ENCODE data around the gene RNF17. TPM values are rescaled to one million over a fixed set of nuclear protein-coding genes. Genes with fewer than 3 reads are reported as not detected.
A peak's percentile ranks its signal among the peaks of the same experiment; 100 is the strongest.
"Not testable (repeated sequence)": the region's sequence is repeated elsewhere in the genome, so short reads cannot be mapped to it uniquely, and the experiment has no call there.

Gene RNF17, protein sequence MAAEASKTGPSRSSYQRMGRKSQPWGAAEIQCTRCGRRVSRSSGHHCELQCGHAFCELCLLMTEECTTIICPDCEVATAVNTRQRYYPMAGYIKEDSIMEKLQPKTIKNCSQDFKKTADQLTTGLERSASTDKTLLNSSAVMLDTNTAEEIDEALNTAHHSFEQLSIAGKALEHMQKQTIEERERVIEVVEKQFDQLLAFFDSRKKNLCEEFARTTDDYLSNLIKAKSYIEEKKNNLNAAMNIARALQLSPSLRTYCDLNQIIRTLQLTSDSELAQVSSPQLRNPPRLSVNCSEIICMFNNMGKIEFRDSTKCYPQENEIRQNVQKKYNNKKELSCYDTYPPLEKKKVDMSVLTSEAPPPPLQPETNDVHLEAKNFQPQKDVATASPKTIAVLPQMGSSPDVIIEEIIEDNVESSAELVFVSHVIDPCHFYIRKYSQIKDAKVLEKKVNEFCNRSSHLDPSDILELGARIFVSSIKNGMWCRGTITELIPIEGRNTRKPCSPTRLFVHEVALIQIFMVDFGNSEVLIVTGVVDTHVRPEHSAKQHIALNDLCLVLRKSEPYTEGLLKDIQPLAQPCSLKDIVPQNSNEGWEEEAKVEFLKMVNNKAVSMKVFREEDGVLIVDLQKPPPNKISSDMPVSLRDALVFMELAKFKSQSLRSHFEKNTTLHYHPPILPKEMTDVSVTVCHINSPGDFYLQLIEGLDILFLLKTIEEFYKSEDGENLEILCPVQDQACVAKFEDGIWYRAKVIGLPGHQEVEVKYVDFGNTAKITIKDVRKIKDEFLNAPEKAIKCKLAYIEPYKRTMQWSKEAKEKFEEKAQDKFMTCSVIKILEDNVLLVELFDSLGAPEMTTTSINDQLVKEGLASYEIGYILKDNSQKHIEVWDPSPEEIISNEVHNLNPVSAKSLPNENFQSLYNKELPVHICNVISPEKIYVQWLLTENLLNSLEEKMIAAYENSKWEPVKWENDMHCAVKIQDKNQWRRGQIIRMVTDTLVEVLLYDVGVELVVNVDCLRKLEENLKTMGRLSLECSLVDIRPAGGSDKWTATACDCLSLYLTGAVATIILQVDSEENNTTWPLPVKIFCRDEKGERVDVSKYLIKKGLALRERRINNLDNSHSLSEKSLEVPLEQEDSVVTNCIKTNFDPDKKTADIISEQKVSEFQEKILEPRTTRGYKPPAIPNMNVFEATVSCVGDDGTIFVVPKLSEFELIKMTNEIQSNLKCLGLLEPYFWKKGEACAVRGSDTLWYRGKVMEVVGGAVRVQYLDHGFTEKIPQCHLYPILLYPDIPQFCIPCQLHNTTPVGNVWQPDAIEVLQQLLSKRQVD (N-terminal part only)
- polyA plus RNA-seq (ENCODE audit: low read depth in 6 of 6): under 1 TPM in 2 of 6 donors, not detected in 4; 0.21 to 0.34 TPM

DNA sequence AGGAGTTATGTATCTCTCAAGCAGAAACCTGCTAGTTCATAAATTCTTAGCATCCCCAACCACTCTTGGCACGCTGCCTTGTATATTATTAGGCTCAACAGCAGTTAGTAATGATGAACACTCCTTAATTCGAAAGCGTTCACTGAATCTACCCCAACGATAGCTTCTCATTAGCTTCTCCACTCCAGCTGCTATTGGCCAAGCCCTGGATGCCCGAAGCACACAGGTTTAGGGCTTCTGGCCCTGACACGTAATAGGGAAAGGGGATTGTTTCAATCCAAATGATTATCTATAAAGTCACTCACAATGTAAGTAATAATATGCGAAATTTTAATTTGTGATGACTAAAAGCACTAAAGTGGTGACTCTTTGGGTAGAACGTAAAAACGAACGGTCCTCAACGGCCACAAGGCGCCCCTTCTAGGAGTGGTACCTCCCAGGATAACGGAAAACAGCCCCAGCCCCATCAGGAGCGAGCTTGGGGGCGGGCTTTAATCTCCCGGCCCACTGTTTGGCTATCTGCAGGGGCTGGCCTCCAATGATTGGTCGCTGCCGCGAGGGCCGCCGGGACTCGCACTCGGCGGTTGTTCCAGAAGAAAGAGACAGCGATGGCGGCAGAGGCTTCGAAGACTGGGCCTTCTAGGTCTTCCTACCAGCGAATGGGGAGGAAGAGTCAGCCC lies at the start of gene RNF17:
TSS of gene RNF17 (plus strand) at position 574 of the 680 bp plus-strand sequence. CDS start at position 609, 35 bp downstream.
- H3K36me3 Mint-ChIP-seq: no peaks in the 10 kb centered on the region
- peaks cover 0 to 4% (median 0%) of the 10 kb centered on the region in 7 donors for H3K9me3 Mint-ChIP-seq
- ATAC-seq (ENCODE audit: low read depth in 2 of 2): no peak
- no peaks in the 10 kb centered on the region for H3K4me1 Mint-ChIP-seq
- peaks cover 5 to 10% (median 6%) of the 10 kb centered on the region in 3 donors for H3K27me3 Mint-ChIP-seq
- no peak for DNase-seq
- H3K4me3 Mint-ChIP-seq: peak within 1 kb of the TSS in 1 of 8 donors; percentile 8
- H3K27ac Mint-ChIP-seq: peak within 1 kb of the TSS in 1 of 6 donors; percentile 8

DNA sequence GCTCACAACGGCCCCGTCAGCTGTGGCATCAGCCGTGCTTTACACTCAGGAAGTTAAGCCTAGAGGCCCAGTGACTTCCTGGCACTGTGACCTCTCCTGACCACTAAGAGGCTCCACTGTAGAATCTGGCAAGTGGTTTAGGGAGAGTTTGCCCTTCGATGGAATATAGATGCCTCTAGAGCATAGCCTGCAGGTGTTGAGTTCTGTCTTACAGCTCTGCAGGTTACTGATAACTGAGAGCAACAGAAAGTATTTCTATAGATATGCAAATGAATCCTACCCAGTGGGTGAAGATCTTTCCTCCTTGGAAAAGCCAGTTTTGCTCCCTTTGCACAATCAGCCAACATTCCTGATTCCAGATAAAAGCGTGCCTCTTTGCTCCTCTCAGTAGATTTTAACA lies 48.0 kb upstream of the RNF17 start:
- ATAC-seq (ENCODE audit: low read depth in 2 of 2): no peak
- DNase-seq: no peak
- Mint-ChIP-seq H3K27ac (peak overlapping the region in 1 of 6 donors; percentile 4), H3K27me3 (peaks cover 22 to 36% (median 35%) of the 10 kb centered on the region in 3 donors), H3K4me1 (no peaks in the 10 kb centered on the region), H3K4me3 (no peak overlapping the region), H3K9me3 (no peaks in the 10 kb centered on the region), H3K36me3 (no peaks in the 10 kb centered on the region)

DNA sequence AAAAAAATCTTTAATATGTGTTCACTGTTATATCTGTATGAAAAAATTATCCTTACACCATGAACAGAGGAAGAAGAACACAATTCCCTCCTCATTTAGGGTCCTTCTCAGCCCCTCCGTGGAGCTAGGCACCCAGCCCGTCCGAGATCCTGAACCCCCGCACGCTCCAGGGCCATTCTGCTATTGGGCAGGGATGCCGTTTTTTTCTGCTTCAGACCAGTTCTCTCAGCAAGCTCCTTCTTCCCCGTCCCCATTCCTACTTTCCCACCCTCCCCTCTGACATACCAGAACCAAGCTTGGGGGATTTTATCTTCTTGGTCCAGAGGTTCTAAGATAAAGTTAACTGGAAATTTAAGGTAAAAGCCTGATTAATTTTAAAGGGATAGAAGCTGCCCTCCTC lies 47.5 kb upstream of the RNF17 start:
- H3K36me3 Mint-ChIP-seq: no peaks in the 10 kb centered on the region
- no peaks in the 10 kb centered on the region for H3K9me3 Mint-ChIP-seq
- no peak overlapping the region for H3K4me3 Mint-ChIP-seq
- H3K4me1 Mint-ChIP-seq: no peaks in the 10 kb centered on the region
- no peak overlapping the region for H3K27ac Mint-ChIP-seq
- DNase-seq (no peak), ATAC-seq (ENCODE audit: low read depth in 2 of 2) (no peak)
- peaks cover 20 to 36% (median 31%) of the 10 kb centered on the region in 3 donors for H3K27me3 Mint-ChIP-seq

DNA sequence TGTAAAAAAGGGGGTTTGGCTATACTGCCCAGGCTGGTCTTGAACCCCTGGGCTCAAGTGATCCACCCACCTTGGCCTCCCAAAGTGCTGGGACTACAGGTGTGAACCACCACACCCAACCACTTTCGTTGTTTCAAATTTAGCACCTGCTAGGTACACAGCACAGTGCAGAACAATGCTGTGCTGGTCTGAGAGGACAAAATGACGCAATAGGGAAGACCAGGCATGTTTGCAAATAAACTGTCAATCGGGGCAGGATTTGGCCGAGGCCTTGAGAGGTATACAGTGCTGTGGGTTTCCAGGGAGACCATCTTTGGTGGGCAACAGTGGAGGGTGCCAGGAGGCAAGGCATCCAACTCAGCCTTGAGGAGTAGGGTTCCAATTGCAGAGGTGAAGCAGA lies 46.8 kb upstream of the RNF17 start:
- Mint-ChIP-seq H3K4me1 (no peaks in the 10 kb centered on the region), H3K27me3 (peaks cover 18 to 36% (median 25%) of the 10 kb centered on the region in 3 donors), H3K36me3 (no peaks in the 10 kb centered on the region), H3K9me3 (no peaks in the 10 kb centered on the region), H3K27ac (no peak overlapping the region), H3K4me3 (no peak overlapping the region)
- DNase-seq (no peak), ATAC-seq (ENCODE audit: low read depth in 2 of 2) (no peak)

DNA sequence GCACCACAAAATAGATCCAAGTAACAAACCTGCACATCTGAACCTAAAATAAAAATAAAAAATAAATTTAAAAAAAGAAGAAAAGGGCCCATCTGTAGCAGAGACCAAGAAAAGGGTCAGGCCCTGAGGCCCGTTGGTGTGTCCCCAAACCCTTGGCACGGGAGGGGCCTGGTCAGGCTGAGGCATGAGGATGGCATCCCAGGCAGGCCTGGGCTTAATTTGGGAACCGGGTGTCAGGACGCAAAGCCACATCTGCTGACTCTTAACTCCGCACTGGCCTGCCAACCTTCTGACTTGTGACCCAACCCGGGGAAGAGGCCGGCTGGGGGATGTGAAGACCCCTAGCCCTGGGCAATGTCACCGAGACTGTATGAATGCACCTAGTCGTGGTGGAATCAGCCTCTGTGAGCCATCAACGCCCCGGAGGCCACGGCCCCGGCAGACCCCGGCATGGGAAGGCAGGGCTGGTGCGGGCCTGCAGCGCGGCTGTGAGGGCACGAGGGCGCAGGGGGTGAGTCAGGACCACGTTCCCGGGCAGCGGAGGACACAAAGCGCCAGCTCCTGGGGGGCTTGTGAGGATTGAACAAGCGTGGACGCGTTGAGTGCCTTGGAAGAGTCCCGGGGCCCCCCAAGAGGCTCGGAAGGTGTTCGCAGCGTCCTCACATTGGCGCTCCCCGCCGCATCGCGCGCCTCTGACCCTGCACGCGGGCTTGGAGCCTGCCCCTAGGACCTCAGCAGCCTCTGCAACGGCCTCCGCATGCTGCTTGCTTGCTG lies 45.6 kb upstream of the RNF17 start:
- H3K4me1 Mint-ChIP-seq: no peaks in the 10 kb centered on the region
- H3K4me3 Mint-ChIP-seq: no peak overlapping the region
- ATAC-seq (ENCODE audit: low read depth in 2 of 2): no peak
- no peak overlapping the region for H3K27ac Mint-ChIP-seq
- peaks cover 10 to 39% (median 26%) of the 10 kb centered on the region in 3 donors for H3K27me3 Mint-ChIP-seq
- H3K9me3 Mint-ChIP-seq: no peaks in the 10 kb centered on the region
- DNase-seq: no peak
- H3K36me3 Mint-ChIP-seq: no peaks in the 10 kb centered on the region

DNA sequence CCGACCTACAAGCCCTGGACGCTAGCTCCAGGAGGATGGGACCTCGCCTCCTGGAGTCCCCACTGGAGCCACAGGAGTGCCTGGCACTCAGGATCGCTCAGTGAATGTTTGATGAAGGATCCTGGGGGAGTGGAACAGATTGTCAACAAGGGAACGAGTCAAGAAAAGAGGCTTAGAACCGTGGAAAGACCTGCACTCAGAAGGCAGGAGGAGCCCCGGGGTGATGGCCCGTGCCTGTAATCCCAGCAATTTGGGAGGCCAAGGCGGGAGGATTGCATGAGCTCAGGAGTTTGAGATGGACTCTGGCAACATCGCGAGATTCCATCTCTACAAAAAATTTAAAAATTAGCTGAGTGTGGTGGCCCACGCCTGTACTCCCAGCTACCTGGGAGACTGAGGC lies 44.8 kb upstream of the RNF17 start:
- DNase-seq (no peak), ATAC-seq (ENCODE audit: low read depth in 2 of 2) (no peak)
- Mint-ChIP-seq H3K4me3 (no peak overlapping the region), H3K9me3 (no peaks in the 10 kb centered on the region), H3K36me3 (no peaks in the 10 kb centered on the region), H3K27me3 (peaks cover 11 to 42% (median 31%) of the 10 kb centered on the region in 3 donors), H3K27ac (no peak overlapping the region), H3K4me1 (no peaks in the 10 kb centered on the region)

DNA sequence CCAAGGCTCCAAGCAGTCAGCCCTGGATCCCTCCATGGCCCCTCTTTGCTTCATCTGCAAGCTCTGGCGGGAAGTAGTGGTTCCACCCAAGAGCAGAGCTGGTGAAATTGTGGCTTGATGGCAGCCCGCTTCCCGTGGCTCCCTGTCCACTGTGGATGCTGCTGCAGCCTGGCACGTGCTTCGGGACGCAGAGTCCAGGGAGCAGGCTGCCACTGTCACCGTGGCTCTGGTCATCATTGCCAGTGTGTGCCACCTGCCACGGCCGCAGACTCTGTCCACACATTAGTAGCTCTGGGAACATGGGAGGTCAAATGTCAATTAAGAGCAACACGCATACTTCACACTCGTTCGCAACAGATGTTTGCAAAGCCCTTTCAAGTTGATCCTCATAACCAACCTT lies 40.8 kb upstream of the RNF17 start:
- no peak overlapping the region for H3K4me3 Mint-ChIP-seq

DNA sequence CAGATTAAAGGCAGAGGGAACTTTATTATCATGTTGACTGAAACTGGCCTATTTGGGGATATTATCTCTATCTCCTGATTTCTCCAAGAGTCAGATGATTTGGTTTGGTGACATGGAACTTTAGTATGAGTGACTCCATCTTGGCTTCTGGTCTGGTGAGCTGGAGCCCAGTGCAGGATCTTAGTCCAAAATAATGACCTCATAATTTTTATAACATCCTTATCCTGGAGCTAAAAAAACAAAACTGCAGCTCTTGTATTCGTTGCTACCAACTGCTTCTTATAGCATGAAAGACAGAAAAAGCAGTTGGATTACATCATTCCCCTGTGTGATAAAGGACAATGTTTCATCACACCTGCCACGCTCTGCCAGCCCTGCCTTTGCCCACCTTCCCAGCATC lies 39.3 kb upstream of the RNF17 start:
- Mint-ChIP-seq H3K4me3 (no peak overlapping the region), H3K36me3 (no peaks in the 10 kb centered on the region), H3K27ac (no peak overlapping the region), H3K27me3 (peaks cover 12 to 47% (median 38%) of the 10 kb centered on the region in 3 donors), H3K4me1 (no peaks in the 10 kb centered on the region), H3K9me3 (no peaks in the 10 kb centered on the region)
- DNase-seq: no peak
- no peak for ATAC-seq (ENCODE audit: low read depth in 2 of 2)

More for the DNA sequence above, 40.8 kb upstream of the RNF17 start:
- DNase-seq (no peak), ATAC-seq (ENCODE audit: low read depth in 2 of 2) (no peak)
- no peaks in the 10 kb centered on the region for H3K4me1 Mint-ChIP-seq
- H3K27me3 Mint-ChIP-seq: peaks cover 13 to 49% (median 38%) of the 10 kb centered on the region in 3 donors
- H3K27ac Mint-ChIP-seq: no peak overlapping the region
- no peaks in the 10 kb centered on the region for H3K9me3 Mint-ChIP-seq
- H3K36me3 Mint-ChIP-seq: no peaks in the 10 kb centered on the region

DNA sequence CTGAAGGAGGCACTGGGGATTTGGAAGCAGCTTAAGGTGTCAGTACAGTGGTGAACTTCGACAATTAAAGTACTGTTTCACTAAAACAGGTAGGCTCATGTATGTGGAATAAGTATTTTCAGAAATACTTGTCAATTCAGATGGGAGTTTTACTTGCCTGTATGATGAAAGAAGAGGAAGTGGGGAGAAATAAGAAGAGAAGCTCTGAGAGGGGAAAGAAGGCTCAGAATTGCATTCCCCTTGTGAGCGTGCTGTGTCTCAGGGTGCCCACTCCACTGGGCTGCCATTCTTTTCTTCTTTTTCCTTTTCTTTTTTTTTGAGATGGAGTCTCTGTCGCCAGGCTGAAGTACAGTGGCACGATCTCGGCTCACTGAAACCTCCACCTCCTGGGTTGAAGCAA lies 38.6 kb upstream of the RNF17 start:
- no peak for DNase-seq
- no peaks in the 10 kb centered on the region for H3K36me3 Mint-ChIP-seq
- peaks cover 8 to 40% (median 33%) of the 10 kb centered on the region in 3 donors for H3K27me3 Mint-ChIP-seq
- ATAC-seq (ENCODE audit: low read depth in 2 of 2): no peak
- H3K9me3 Mint-ChIP-seq: no peaks in the 10 kb centered on the region
- H3K27ac Mint-ChIP-seq: peak overlapping the region in 1 of 6 donors; percentile 1
- no peaks in the 10 kb centered on the region for H3K4me1 Mint-ChIP-seq
- no peak overlapping the region for H3K4me3 Mint-ChIP-seq

DNA sequence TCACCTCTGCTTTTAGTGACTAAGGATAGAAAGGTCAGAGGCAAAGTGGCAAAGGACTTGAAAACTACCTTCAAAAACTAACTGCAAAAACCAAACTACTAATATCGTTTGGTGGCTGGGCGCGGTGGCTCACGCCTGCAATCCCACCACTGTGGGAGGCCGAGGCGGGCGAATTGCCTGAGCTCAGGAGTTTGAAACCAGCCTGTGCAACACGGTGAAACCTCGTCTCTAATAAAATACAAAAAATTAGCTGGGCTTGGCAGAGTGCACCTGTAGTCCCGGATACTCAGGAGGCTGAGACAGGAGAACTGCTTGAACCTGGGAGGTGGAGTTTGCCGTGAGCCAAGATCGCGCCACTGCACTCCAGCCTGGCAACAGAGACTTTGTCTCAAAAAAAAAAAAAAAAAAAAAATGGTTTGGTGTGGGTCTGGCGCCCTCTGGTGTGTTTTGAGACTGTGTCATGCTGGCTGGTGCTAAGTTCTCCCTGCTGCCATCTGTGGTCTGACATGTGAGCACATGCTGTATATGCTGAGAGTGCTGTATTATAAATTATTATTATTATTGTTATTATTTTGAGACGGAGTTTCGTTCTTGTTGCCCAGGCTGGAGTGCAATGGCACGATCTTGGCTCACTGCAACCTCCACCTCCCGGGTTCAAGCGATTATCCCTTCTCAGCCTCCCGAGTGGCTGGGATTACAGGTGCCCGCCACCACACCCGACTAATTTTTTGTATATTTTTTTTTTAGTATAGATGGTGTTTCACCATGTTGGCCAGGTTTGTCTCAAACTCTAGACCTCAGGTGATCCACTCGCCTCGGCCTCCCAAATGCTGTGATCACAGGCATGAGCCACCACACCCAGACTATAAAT lies 36.0 kb upstream of the RNF17 start:
- Mint-ChIP-seq H3K36me3 (peaks cover 0 to 7% of the 10 kb centered on the region in 2 donors), H3K9me3 (peaks cover 9 to 21% (median 14%) of the 10 kb centered on the region in 7 donors), H3K4me3 (no peak overlapping the region), H3K4me1 (peaks cover 0 to 5% (median 5%) of the 10 kb centered on the region in 3 donors), H3K27me3 (peaks cover 8 to 32% (median 30%) of the 10 kb centered on the region in 3 donors), H3K27ac (no peak overlapping the region)
- DNase-seq (peak; percentile 25), ATAC-seq (ENCODE audit: low read depth in 2 of 2) (peak; percentile 84 to 93)

DNA sequence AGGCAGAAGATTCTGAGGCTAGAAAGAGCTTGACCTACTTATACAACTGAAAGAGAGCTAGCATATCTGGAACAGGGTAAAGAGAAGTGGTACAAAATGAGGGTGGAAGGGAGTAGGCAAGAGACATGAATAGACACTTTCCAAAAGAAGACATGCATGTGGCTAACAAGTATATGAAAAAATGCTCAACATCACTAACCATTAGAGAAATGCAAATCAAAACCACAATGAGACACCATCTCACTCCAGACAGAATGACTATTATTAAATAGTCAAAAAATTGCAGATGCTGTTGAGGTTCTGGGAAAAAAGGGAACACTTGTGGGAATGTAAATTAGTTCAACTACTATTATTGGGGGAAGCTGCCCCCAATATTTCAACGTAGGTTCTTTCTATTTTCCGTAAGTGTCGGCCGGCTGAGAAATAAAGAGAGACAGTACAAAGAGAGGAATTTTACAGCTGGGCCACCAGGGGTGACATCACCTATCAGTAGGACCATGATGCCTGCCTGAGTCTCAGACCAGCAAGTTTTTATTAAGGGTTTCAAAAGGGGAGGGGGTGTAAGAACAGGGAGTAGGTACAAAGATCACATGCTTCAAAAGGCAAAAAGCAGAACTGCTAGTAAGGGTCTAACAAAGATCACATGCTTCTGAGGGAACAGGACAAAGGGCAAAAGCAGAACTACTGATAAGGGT lies 32.9 kb upstream of the RNF17 start:
- ATAC-seq (ENCODE audit: low read depth in 2 of 2): peak in 1 of 2 donors; percentile 41
- peak overlapping the region in 1 of 6 donors; percentile 81 for H3K27ac Mint-ChIP-seq
- H3K27me3 Mint-ChIP-seq: peaks cover under 1 to 10% (median 6%) of the 10 kb centered on the region in 3 donors
- peaks cover 9 to 21% (median 14%) of the 10 kb centered on the region in 7 donors for H3K9me3 Mint-ChIP-seq
- not testable (repeated sequence) for DNase-seq, H3K4me3 Mint-ChIP-seq, H3K4me1 Mint-ChIP-seq, H3K36me3 Mint-ChIP-seq
